ENCODE results near the gene DLG4. TPM values are rescaled to one million over a fixed set of nuclear protein-coding genes. Genes with fewer than 3 reads are reported as not detected.

Gene DLG4
- total RNA-seq, 1 donor from 2014 or later = 14.0 TPM

GRCh38 chr17:7215652-7216180, 3.9 kb downstream of the DLG4 start:
- no peak for DNase-seq
- intact Hi-C loops (cut with micrococcal nuclease) = no loop called here
- H3K9me3 ChIP-seq (replicated peaks) = no peaks in the 10 kb centered on the region
- peaks cover 2% of the 10 kb centered on the region for H3K36me3 ChIP-seq
- no peak for TF ChIP-seq CTCF (IDR thresholded peaks at IDR 0.05; ENCODE audit: borderline replicate concordance)
- no peaks in the 10 kb centered on the region for H3K27me3 ChIP-seq (ENCODE audit: low read depth)
- H3K4me1 ChIP-seq = peaks cover 80% of the 10 kb centered on the region
- H3K4me3 ChIP-seq = peak overlapping the region; percentile 81
- H3K27ac ChIP-seq (replicated peaks) = peak overlapping the region; percentile 75

DNA sequence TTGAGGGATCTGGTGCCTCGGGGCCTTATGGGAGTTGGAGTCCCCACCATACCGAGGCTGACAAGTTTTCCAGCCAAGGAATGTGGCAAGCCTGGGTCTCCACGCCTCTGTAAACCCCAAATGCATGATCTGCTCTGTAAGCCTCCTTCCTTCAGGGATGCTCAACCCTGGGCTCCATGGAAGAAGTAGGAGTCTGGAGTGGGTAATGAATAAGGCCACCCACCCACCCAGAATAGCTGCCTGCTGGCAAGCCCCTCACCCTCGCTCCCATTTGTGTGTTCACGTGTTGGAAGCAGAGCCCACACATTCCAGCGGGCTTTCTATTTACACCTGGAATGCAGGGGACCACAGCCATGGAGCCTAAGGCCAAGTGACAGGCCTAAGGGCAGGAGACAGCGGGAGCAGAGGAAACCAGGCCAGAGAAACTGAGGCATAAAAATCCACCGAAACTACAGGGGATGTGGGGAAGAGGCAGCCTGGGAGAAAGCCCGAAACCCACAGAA, 4.4 kb downstream of the DLG4 start:
- Histone ChIP-seq H3K27me3 (ENCODE audit: low read depth) (no peaks in the 10 kb centered on the region), H3K9me3 (replicated peaks) (no peaks in the 10 kb centered on the region), H3K27ac (replicated peaks) (peak overlapping the region; percentile 75), H3K36me3 (no peaks in the 10 kb centered on the region), H3K4me1 (peaks cover 75% of the 10 kb centered on the region), H3K4me3 (peak overlapping the region; percentile 81)
- DNase-seq = no peak
- intact Hi-C loops (cut with micrococcal nuclease) = no loop called here
- no peak for TF ChIP-seq CTCF (IDR thresholded peaks at IDR 0.05; ENCODE audit: borderline replicate concordance)

GRCh38 chr17:7214300-7215135, 5.1 kb downstream of the DLG4 start:
- Histone ChIP-seq H3K4me1 (peaks cover 70% of the 10 kb centered on the region), H3K27ac (replicated peaks) (peak overlapping the region; percentile 75), H3K36me3 (no peaks in the 10 kb centered on the region), H3K27me3 (ENCODE audit: low read depth) (no peaks in the 10 kb centered on the region), H3K9me3 (replicated peaks) (no peaks in the 10 kb centered on the region), H3K4me3 (peak overlapping the region; percentile 81)
- DNase-seq = peak; percentile 99
- intact Hi-C loops (cut with micrococcal nuclease) = no loop called here
- TF ChIP-seq CTCF (IDR thresholded peaks at IDR 0.05; ENCODE audit: borderline replicate concordance) = peak; percentile 62

GRCh38 chr17:7213895-7214299, 5.7 kb downstream of the DLG4 start:
- Histone ChIP-seq H3K4me1 (peaks cover 64% of the 10 kb centered on the region), H3K27me3 (ENCODE audit: low read depth) (no peaks in the 10 kb centered on the region), H3K4me3 (peak overlapping the region; percentile 81), H3K27ac (replicated peaks) (peak overlapping the region; percentile 75), H3K36me3 (no peaks in the 10 kb centered on the region), H3K9me3 (replicated peaks) (no peaks in the 10 kb centered on the region)
- peak; percentile 32 for TF ChIP-seq CTCF (IDR thresholded peaks at IDR 0.05; ENCODE audit: borderline replicate concordance)
- DNase-seq = peak; percentile 52
- intact Hi-C loops (cut with micrococcal nuclease) = no loop called here

DNA sequence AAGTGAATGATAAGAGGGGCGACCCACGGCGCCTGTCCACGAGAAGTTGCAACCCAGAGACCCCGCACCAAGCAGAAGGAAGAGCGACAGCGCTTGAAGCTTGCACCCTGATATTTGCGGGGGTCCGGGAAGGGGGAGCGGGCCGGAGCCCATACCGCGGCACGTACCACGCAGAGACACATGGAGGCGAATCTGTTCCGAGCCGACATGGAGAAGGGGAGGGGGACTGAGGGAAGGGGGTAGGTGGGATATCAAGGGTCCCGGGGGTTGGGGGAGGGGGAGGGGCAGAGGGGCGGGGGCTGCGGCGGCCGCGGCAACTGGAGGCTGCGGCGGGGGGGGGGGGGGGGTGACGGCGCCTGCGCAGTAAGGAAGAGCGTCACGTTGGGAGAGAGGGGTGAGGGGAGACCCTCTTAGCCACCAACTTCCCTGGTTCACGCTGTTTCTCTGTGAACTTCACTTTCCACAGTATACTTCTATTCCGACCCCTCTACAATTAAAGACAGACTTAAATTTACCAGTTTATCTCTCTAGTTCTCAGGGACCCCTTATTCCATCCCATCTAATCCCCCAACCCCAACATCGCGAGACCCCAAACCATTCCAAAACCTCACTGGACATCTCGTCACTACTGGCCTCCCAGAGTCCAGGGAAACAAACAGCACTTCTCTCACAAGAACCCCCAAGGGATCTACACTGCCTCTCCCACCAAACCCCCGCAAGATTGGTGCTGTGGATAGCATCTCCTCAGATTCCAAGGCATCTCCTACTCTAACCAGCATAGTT, 8.0 kb downstream of the DLG4 start:
- H3K4me1 ChIP-seq = peaks cover 43% of the 10 kb centered on the region
- no peaks in the 10 kb centered on the region for H3K9me3 ChIP-seq (replicated peaks)
- no peak overlapping the region for H3K27ac ChIP-seq (replicated peaks)
- TF ChIP-seq CTCF (IDR thresholded peaks at IDR 0.05; ENCODE audit: borderline replicate concordance) = no peak
- no peaks in the 10 kb centered on the region for H3K27me3 ChIP-seq (ENCODE audit: low read depth)
- H3K4me3 ChIP-seq = peak overlapping the region; percentile 38
- intact Hi-C loops (cut with micrococcal nuclease) = no loop called here
- H3K36me3 ChIP-seq = no peaks in the 10 kb centered on the region
- peak; percentile 12 for DNase-seq

All from left ventricle myocardium inferior (tissue), 1 donor.